HCT116 (cell line): ENCODE results near the gene POT1. TPM values are rescaled to one million over a fixed set of nuclear protein-coding genes. Genes with fewer than 3 reads are reported as not detected.

ENCODE experiments used
- ATAC-seq: fragments of 200-7000 bp; cut with Tn5 transposase; 2 replicates; pipeline ENCODE4 v1.9.1; 2020; ENCODE audit warnings: mild to moderate bottlenecking, moderate library complexity
- BruUV-seq: library from RNA; stranded (reverse); fragments of 400-500 nt; replicated peaks from 2 replicates; lab custom pipeline; 2021; lab: Mats Ljungman, UMichigan
- CTCF ChIA-PET: fragments of 300-600 bp; sonication (Branson Sonifier 250); formaldehyde crosslinking; loops from one replicate; lab custom pipeline; 2021; ENCODE audit warnings: antibody characterized with exemption; lab: Charles Lee
- POLR2A ChIA-PET: fragments of 300-600, 350-600 bp; sonication (Branson Sonifier 250); formaldehyde crosslinking; loops from one replicate; lab custom pipeline; 2021; ENCODE audit warnings: antibody characterized with exemption; lab: Charles Lee
- RAD21 ChIA-PET, 2 experiments: fragments of 300-600 bp; sonication (Branson Sonifier 250); formaldehyde crosslinking; loops; one replicate each; lab custom pipeline; 2023; ENCODE audit warnings: low total read pairs in 2 of 2; ENCODE audit not compliant: uncharacterized antibody in 2 of 2, unreplicated experiment in 2 of 2, low non-redundant PET in 1 of 2; lab: Charles Lee
- DNase-seq: peaks from one replicate; pipeline ENCODE4 v3.0.0-alpha.2; 2010; ENCODE audit warnings: low read depth, low spot score
- H2AFZ ChIP-seq: fragments of 200-600 bp; shearing (Covaris generic), sonication (generic); 2 replicates; pipeline ENCODE4 v1.6.1; 2017; ENCODE audit warnings: low read depth, mixed run types, mixed read lengths, antibody characterized with exemption, low read length; ENCODE audit not compliant: poor library complexity, severe bottlenecking
- H3K27ac ChIP-seq: 2 replicates; pipeline ENCODE4 v1.5.1; 2012; ENCODE audit warnings: low read depth, low read length
- H3K27me3 ChIP-seq: fragments of 200-600 bp; sonication (generic); 2 replicates; pipeline ENCODE4 v1.6.1; 2016; ENCODE audit warnings: mixed run types, low read length, mixed read lengths; ENCODE audit not compliant: insufficient read depth
- H3K36me3 ChIP-seq, 2 experiments: fragments of 200-500 bp in 1 of 2; fragments of 200-600 bp in 1 of 2; sonication (Bioruptor generic) in 1 of 2; sonication (generic) in 1 of 2; 2 replicates each; pipeline versions ENCODE4 v1.5.1 to v1.6.1; 2014 to 2016; ENCODE audit warnings: low read length in 2 of 2, inconsistent platforms in 1 of 2, mixed read lengths in 1 of 2, mixed run types in 1 of 2; ENCODE audit not compliant: insufficient read depth in 2 of 2, control insufficient read depth in 1 of 2
- H3K4me1 ChIP-seq, 2 experiments: fragments of 200-600 bp in 1 of 2; sonication (generic) in 1 of 2; 2 replicates each; pipeline versions ENCODE4 v1.5.1 to v1.6.1; 2012 to 2017; ENCODE audit warnings: low read length in 2 of 2, inconsistent platforms in 1 of 2, mild to moderate bottlenecking in 1 of 2, mixed read lengths in 1 of 2, mixed run types in 1 of 2, moderate library complexity in 1 of 2; ENCODE audit not compliant: insufficient read depth in 2 of 2, control insufficient read depth in 1 of 2
- H3K4me2 ChIP-seq: fragments of 200-600 bp; sonication (generic); 2 replicates; pipeline ENCODE4 v1.6.1; 2017; ENCODE audit warnings: mixed run types, low read length, mixed read lengths
- H3K4me3 ChIP-seq, 2 experiments: fragments of 200-600 bp in 1 of 2; sonication (generic) in 1 of 2; replicated peaks in 1 of 2; 2 replicates each; pipeline ENCODE4 v1.5.1; 2011 to 2016; ENCODE audit warnings: low read length in 2 of 2, control low read depth in 1 of 2, low read depth in 1 of 2, mild to moderate bottlenecking in 1 of 2, mixed read lengths in 1 of 2, mixed run types in 1 of 2
- H3K79me2 ChIP-seq: fragments of 200-600 bp; sonication (generic); 2 replicates; pipeline ENCODE4 v1.6.1; 2017; ENCODE audit warnings: mild to moderate bottlenecking, mixed run types, low read length, moderate library complexity, mixed read lengths; ENCODE audit not compliant: insufficient read depth
- H3K9ac ChIP-seq: fragments of 200-600 bp; sonication (generic); 2 replicates; pipeline ENCODE4 v1.6.1; 2016; ENCODE audit warnings: low read length, mixed read lengths
- H3K9me2 ChIP-seq: fragments of 200-600 bp; sonication (generic), shearing (Covaris generic); 2 replicates; pipeline ENCODE4 v1.6.1; 2017; ENCODE audit warnings: mixed run types, mild to moderate bottlenecking, moderate library complexity; ENCODE audit not compliant: insufficient read depth
- H3K9me3 ChIP-seq, 2 experiments: fragments of 200-500 bp in 1 of 2; fragments of 200-600 bp in 1 of 2; sonication (Bioruptor generic) in 1 of 2; sonication (generic) in 1 of 2; 2 replicates each; pipeline ENCODE4 v1.6.1; 2014 to 2017; ENCODE audit warnings: low read length in 2 of 2, mixed read lengths in 2 of 2, inconsistent platforms in 1 of 2, low read depth in 1 of 2, mild to moderate bottlenecking in 1 of 2, mixed run types in 1 of 2, moderate library complexity in 1 of 2; ENCODE audit not compliant: control insufficient read depth in 1 of 2, insufficient read depth in 1 of 2
- H4K20me1 ChIP-seq: fragments of 200-600 bp; sonication (generic), shearing (Covaris generic); 2 replicates; pipeline ENCODE4 v1.6.1; 2017; ENCODE audit warnings: mixed run types, mild to moderate bottlenecking, moderate library complexity; ENCODE audit not compliant: insufficient read depth
- CBX3 ChIP-seq: IDR thresholded peaks from 2 replicates; pipeline ENCODE4 v1.6.1; 2012; ENCODE audit warnings: low read depth
- CEBPB ChIP-seq: IDR thresholded peaks from 2 replicates; pipeline ENCODE4 v1.6.1; 2012; ENCODE audit warnings: low read depth
- ELF1 ChIP-seq: IDR thresholded peaks from 2 replicates; pipeline ENCODE4 v1.6.1; 2012; ENCODE audit warnings: low read depth, borderline replicate concordance
- EZH2 ChIP-seq: fragments of 200-600 bp; sonication (generic); IDR thresholded peaks from 2 replicates; pipeline ENCODE4 v1.6.1; 2017; ENCODE audit warnings: antibody characterized with exemption, mixed run types
- FOSL1 ChIP-seq: IDR thresholded peaks from 2 replicates; pipeline ENCODE4 v1.6.1; 2012; ENCODE audit warnings: low read depth
- MAX ChIP-seq: IDR thresholded peaks from 2 replicates; pipeline ENCODE4 v1.6.1; 2012
- POLR2A ChIP-seq: IDR thresholded peaks from 2 replicates; pipeline ENCODE4 v1.7.0; 2011; ENCODE audit warnings: borderline replicate concordance; ENCODE audit not compliant: insufficient read depth, insufficient read length; ENCODE audit errors: extremely low read depth
- RAD21 ChIP-seq: IDR thresholded peaks from 2 replicates; pipeline ENCODE4 v1.6.1; 2012; ENCODE audit warnings: low read depth, mild to moderate bottlenecking
- REST ChIP-seq: IDR thresholded peaks from 2 replicates; pipeline ENCODE4 v1.6.1; 2012; ENCODE audit warnings: low read depth
- SIN3A ChIP-seq: IDR thresholded peaks from 2 replicates; pipeline ENCODE4 v1.6.1; 2012; ENCODE audit warnings: low read depth
- TCF7L2 ChIP-seq: IDR thresholded peaks from 2 replicates; pipeline ENCODE4 v1.7.0; 2011; ENCODE audit warnings: borderline replicate concordance, inconsistent platforms; ENCODE audit not compliant: insufficient read depth, insufficient read length; ENCODE audit errors: extremely low read depth
- YY1 ChIP-seq: IDR thresholded peaks from 2 replicates; pipeline ENCODE4 v1.6.1; 2011; ENCODE audit warnings: low read length, low read depth, moderate library complexity, mild to moderate bottlenecking; ENCODE audit not compliant: insufficient replicate concordance; ENCODE audit errors: extremely low read depth
- ZFX ChIP-seq: fragments of 450-650 bp; IDR thresholded peaks from 2 replicates; pipeline ENCODE4 v1.6.1; 2017
- ZNF274 ChIP-seq: fragments of 200-500 bp; sonication (Bioruptor generic); IDR thresholded peaks from 2 replicates; pipeline ENCODE4 v1.6.1; 2014; ENCODE audit warnings: mild to moderate bottlenecking, low read depth, low read length, inconsistent platforms
- intact Hi-C: fragments of 100-400 bp; cut with micrococcal nuclease; formaldehyde crosslinking; loops from 2 replicates; pipeline ENCODE4 v1.10.0; 2022
- total RNA-seq: library from RNA; stranded (reverse); gene quantifications from one replicate; pipeline ENCODE4 v1.2.1, GENCODE V29; 2021; ENCODE audit not compliant: unreplicated experiment

The POT1 gene
- total RNA-seq, 1 experiment from 2014 or later = 19.5 TPM

GRCh38 chr7:124879771-124880170 lies 49.9 kb downstream of the POT1 start:
- H3K27ac ChIP-seq = no peak overlapping the region
- no peaks in the 10 kb centered on the region for H3K36me3 ChIP-seq
- no peak overlapping the region for H3K4me2 ChIP-seq
- H2AFZ ChIP-seq = no peak overlapping the region
- H3K9ac ChIP-seq = no peak overlapping the region
- H3K9me2 ChIP-seq = no peaks in the 10 kb centered on the region
- no peak overlapping the region for H3K4me3 ChIP-seq
- intact Hi-C loops = no loop called here
- no TSS peak for BruUV-seq
- no peaks in the 10 kb centered on the region for H3K27me3 ChIP-seq
- no peaks in the 10 kb centered on the region for H3K9me3 ChIP-seq
- ChIA-PET POLR2A (no interaction called here), RAD21 (no interaction called here), CTCF (no interaction called here)
- no peaks in the 10 kb centered on the region for H3K79me2 ChIP-seq
- no peak for DNase-seq
- H3K4me1 ChIP-seq = no peaks in the 10 kb centered on the region
- no peaks in the 10 kb centered on the region for H4K20me1 ChIP-seq
- no peak for ATAC-seq
- TF ChIP-seq POLR2A (no peak), ZFX (no peak), MAX (no peak), EZH2 (no peak), YY1 (no peak), SIN3A (no peak), RAD21 (no peak), CBX3 (no peak), FOSL1 (no peak), TCF7L2 (no peak), ZNF274 (no peak), CEBPB (no peak), ELF1 (no peak), REST (no peak)
